Liver (tissue), 9 donors: ENCODE data around the gene ADAMTS3. TPM values are rescaled to one million over a fixed set of nuclear protein-coding genes. Genes with fewer than 3 reads are reported as not detected.

ENCODE experiments used
- DNase-seq: peaks from one replicate; pipeline ENCODE4 v3.0.0-alpha.2; 2017; ENCODE audit warnings: low spot score
- H3K27ac ChIP-seq, 2 donors: one replicate each; pipeline ENCODE4 v1.7.0; 2013; ENCODE audit warnings: inconsistent platforms in 2 of 2, low read length in 2 of 2, control low read depth in 1 of 2, low read depth in 1 of 2, mild to moderate bottlenecking in 1 of 2
- H3K27me3 ChIP-seq, 4 donors: one replicate each; pipeline versions ENCODE4 v1.6.1 to v1.7.0; 2013; ENCODE audit warnings: low read length in 3 of 4, inconsistent platforms in 1 of 4, mild to moderate bottlenecking in 1 of 4, moderate library complexity in 1 of 4; ENCODE audit not compliant: control insufficient read depth in 4 of 4, insufficient read depth in 4 of 4
- H3K36me3 ChIP-seq, 4 donors: one replicate each; pipeline versions ENCODE4 v1.6.1 to v1.7.0; 2013; ENCODE audit warnings: low read length in 3 of 4, mild to moderate bottlenecking in 3 of 4, low read depth in 1 of 4, moderate library complexity in 1 of 4; ENCODE audit not compliant: control insufficient read depth in 4 of 4, insufficient read depth in 3 of 4
- H3K4me1 ChIP-seq, 4 donors: one replicate each; pipeline versions ENCODE4 v1.6.1 to v1.7.0; 2013; ENCODE audit warnings: low read length in 3 of 4, mild to moderate bottlenecking in 3 of 4, moderate library complexity in 1 of 4; ENCODE audit not compliant: control insufficient read depth in 4 of 4, insufficient read depth in 4 of 4
- H3K4me3 ChIP-seq, 3 donors: one replicate each; pipeline versions ENCODE4 v1.6.1 to v1.7.0; 2013; ENCODE audit warnings: low read length in 3 of 3, control low read depth in 1 of 3, low read depth in 1 of 3, mild to moderate bottlenecking in 1 of 3
- H3K9ac ChIP-seq, 2 donors: one replicate each; pipeline ENCODE4 v1.7.0; 2013; ENCODE audit warnings: low read length in 2 of 2, mild to moderate bottlenecking in 2 of 2, moderate library complexity in 2 of 2, control low read depth in 1 of 2, low read depth in 1 of 2
- H3K9me3 ChIP-seq, 4 donors: one replicate each; pipeline versions ENCODE4 v1.6.1 to v1.7.0; 2013; ENCODE audit warnings: low read length in 3 of 4; ENCODE audit not compliant: control insufficient read depth in 4 of 4
- ATF3 ChIP-seq: IDR thresholded peaks from 2 replicates; pipeline ENCODE4 v1.6.1; 2016; ENCODE audit warnings: antibody characterized with exemption
- CTCF ChIP-seq: fragments of 150-350 bp; IDR thresholded peaks from 2 replicates; pipeline ENCODE4 v1.5.1; 2017; ENCODE audit warnings: improper control_type of control experiment, low read depth, low read length; ENCODE audit not compliant: missing input control
- EGR1 ChIP-seq, 2 donors: IDR thresholded peaks; 2 replicates each; pipeline ENCODE4 v1.6.1; 2016 to 2018; ENCODE audit warnings: antibody characterized with exemption in 2 of 2, low read depth in 2 of 2
- FOXA1 ChIP-seq: IDR thresholded peaks from 2 replicates; pipeline ENCODE4 v1.6.1; 2016; ENCODE audit warnings: antibody characterized with exemption
- FOXA2 ChIP-seq: IDR thresholded peaks from 2 replicates; pipeline ENCODE4 v1.6.1; 2016; ENCODE audit warnings: antibody characterized with exemption
- GABPA ChIP-seq, 2 donors: IDR thresholded peaks in 1 of 2; conservative IDR thresholded peaks in 1 of 2; 2 replicates each; pipeline ENCODE4 v1.6.1; 2016; ENCODE audit warnings: antibody characterized with exemption in 2 of 2, mild to moderate bottlenecking in 1 of 2, moderate library complexity in 1 of 2
- HNF4A ChIP-seq, 2 donors: conservative IDR thresholded peaks; 2 replicates each; pipeline ENCODE4 v1.6.1; 2016; ENCODE audit warnings: antibody characterized with exemption in 2 of 2, mild to moderate bottlenecking in 2 of 2
- HNF4G ChIP-seq: IDR thresholded peaks from 2 replicates; pipeline ENCODE4 v1.6.1; 2016; ENCODE audit warnings: antibody characterized with exemption
- JUND ChIP-seq, 2 donors: IDR thresholded peaks; 2 replicates each; pipeline ENCODE4 v1.6.1; 2016; ENCODE audit warnings: antibody characterized with exemption in 2 of 2
- MAX ChIP-seq: IDR thresholded peaks from 2 replicates; pipeline ENCODE4 v1.6.1; 2016; ENCODE audit warnings: antibody characterized with exemption
- NR2F2 ChIP-seq: IDR thresholded peaks from 2 replicates; pipeline ENCODE4 v1.6.1; 2016; ENCODE audit warnings: antibody characterized with exemption
- RAD21 ChIP-seq, 2 donors: IDR thresholded peaks; 2 replicates each; pipeline ENCODE4 v1.6.1; 2016; ENCODE audit warnings: antibody characterized with exemption in 2 of 2, mild to moderate bottlenecking in 2 of 2
- REST ChIP-seq: IDR thresholded peaks from 2 replicates; pipeline ENCODE4 v1.6.1; 2016; ENCODE audit warnings: antibody characterized with exemption, mild to moderate bottlenecking
- RXRA ChIP-seq, 2 donors: IDR thresholded peaks; 2 replicates each; pipeline ENCODE4 v1.6.1; 2017 to 2018; ENCODE audit warnings: antibody characterized with exemption in 2 of 2, mild to moderate bottlenecking in 1 of 2
- SP1 ChIP-seq: IDR thresholded peaks from 2 replicates; pipeline ENCODE4 v1.6.1; 2018; ENCODE audit warnings: antibody characterized with exemption, mild to moderate bottlenecking
- TAF1 ChIP-seq: conservative IDR thresholded peaks from 2 replicates; pipeline ENCODE4 v1.6.1; 2016; ENCODE audit warnings: antibody characterized with exemption, mild to moderate bottlenecking
- YY1 ChIP-seq: IDR thresholded peaks from 2 replicates; pipeline ENCODE4 v1.6.1; 2016; ENCODE audit warnings: antibody characterized with exemption, mild to moderate bottlenecking
- ZBTB33 ChIP-seq: IDR thresholded peaks from 2 replicates; pipeline ENCODE4 v1.6.1; 2016; ENCODE audit warnings: antibody characterized with exemption
- polyA plus RNA-seq, 2 donors: library from polyadenylated mRNA; stranded (reverse) in 1 of 2; unstranded in 1 of 2; fragments of 200-250 nt in 1 of 2; fragments of >200 nt in 1 of 2; fragmentation: Nextera tagmentation in 1 of 2; extraction: Ambion mirVana in 1 of 2; gene quantifications; one replicate each; pipeline versions ENCODE4 v1.2.1 to v1.2.3, GENCODE V29; 2013 to 2015
- total RNA-seq, 2 donors: library from RNA; depleted of rRNA; stranded (reverse); fragments of >200 nt; gene quantifications; one replicate each; pipeline ENCODE4 v1.2.3, GENCODE V29; 2014
- donor health status: healthy.
- donor health status: healthy.
- donor health status: healthy.
- donor health status: healthy.
- donor health status: healthy.

The ADAMTS3 gene
- total and polyA plus RNA-seq, 4 donors: 0.12 to 1.9 (median 0.25) TPM; not detected in 1

- no peak for TF ChIP-seq RAD21 (IDR thresholded peaks at IDR 0.05)
- TF ChIP-seq JUND (IDR thresholded peaks at IDR 0.05): no peak
- TF ChIP-seq TAF1: no peak
- no peak for TF ChIP-seq MAX
- TF ChIP-seq FOXA2: no peak
Measured at GRCh38 chr4:72318421-72319170, 250.4 kb downstream of the ADAMTS3 start (continued).

GRCh38 chr4:72314869-72315268 is 254.2 kb downstream of the ADAMTS3 start:
- H3K4me1 ChIP-seq: peaks cover 0 to 6% (median 2%) of the 10 kb centered on the region in 4 donors
- no peak for TF ChIP-seq REST
- no peak for TF ChIP-seq RAD21 (IDR thresholded peaks at IDR 0.05)
- TF ChIP-seq EGR1 (IDR thresholded peaks at IDR 0.05; ENCODE audit: low read depth in 2 of 2): no peak
- TF ChIP-seq FOXA2: no peak
- TF ChIP-seq CTCF: no peak
- no peak for TF ChIP-seq JUND (IDR thresholded peaks at IDR 0.05)
- no peak for TF ChIP-seq ZBTB33
- no peak for TF ChIP-seq ATF3
- TF ChIP-seq NR2F2: no peak
- TF ChIP-seq RXRA (IDR thresholded peaks at IDR 0.05): no peak
- TF ChIP-seq MAX: no peak
- TF ChIP-seq TAF1: no peak
- no peak for TF ChIP-seq SP1
- TF ChIP-seq FOXA1: no peak
- TF ChIP-seq GABPA (IDR thresholded peaks at IDR 0.05 in 1 of 2, conservative IDR thresholded peaks at IDR 0.05 in 1 of 2): no peak
- TF ChIP-seq HNF4A (conservative IDR thresholded peaks at IDR 0.05): no peak
- TF ChIP-seq YY1: no peak
- TF ChIP-seq HNF4G: no peak
- no peaks in the 10 kb centered on the region for H3K9me3 ChIP-seq
- no peak overlapping the region for H3K27ac ChIP-seq
- DNase-seq: no peak
- no peaks in the 10 kb centered on the region for H3K36me3 ChIP-seq
- H3K9ac ChIP-seq: no peak overlapping the region
- no peak overlapping the region for H3K4me3 ChIP-seq
- H3K27me3 ChIP-seq: no peaks in the 10 kb centered on the region
